GM18870 (cell line): ENCODE measurements around the gene WASF3.

ENCODE experiments used
- ATAC-seq: cut with Tn5 transposase; IDR thresholded peaks from one replicate; pipeline ENCODE4 v1.9.1; 2021; ENCODE audit warnings: moderate library complexity; ENCODE audit not compliant: unreplicated experiment

The WASF3 gene

GRCh38 chr13:26679411-26680122 is 122.1 kb downstream of the WASF3 start:
- ATAC-seq: no peak

- ATAC-seq: no peak
Measured at GRCh38 chr13:26680123-26680450, 122.6 kb downstream of the WASF3 start.

DNA sequence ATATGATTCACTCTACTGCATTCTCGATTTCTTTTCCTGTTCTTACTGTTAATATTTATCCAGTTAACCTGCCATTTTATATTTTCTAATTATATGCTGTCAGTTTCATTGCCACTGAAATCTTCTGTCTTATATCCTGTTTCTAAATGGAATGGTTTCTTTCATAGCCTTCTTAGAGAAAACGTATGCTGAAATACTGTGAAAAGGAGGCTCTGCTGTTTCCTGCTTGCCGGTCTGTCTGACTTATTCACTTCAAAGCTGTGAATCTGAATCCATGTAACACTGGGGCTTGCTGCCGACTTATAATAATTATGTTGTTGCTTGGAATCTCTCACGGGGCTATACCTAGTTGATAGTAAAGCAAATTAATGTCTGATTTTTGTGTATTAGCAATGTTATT is 123.1 kb downstream of the WASF3 start:
- ATAC-seq: no peak

- no peak for ATAC-seq
Measured at GRCh38 chr13:26681036-26681435, 123.6 kb downstream of the WASF3 start.

- no peak for ATAC-seq
Measured at GRCh38 chr13:26682606-26683005, 125.1 kb downstream of the WASF3 start.

DNA sequence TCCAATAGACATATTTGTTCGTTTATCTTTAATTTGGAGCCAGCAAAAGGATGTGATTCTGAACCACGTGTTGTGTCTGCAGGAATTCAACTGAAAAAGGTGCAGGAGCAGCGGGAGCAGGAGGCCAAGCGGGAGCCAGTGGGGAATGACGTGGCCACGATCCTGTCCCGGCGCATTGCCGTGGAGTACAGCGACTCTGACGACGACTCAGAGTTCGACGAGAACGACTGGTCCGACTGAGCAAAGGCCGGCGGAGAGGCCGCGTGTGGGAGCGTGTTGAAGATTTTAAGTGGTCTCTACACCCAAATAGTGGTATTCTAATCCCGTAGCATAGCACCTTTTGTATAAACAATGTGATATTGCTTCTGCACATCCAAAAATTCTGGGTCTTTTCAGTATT is 128.1 kb downstream of the WASF3 start:
- no peak for ATAC-seq

DNA sequence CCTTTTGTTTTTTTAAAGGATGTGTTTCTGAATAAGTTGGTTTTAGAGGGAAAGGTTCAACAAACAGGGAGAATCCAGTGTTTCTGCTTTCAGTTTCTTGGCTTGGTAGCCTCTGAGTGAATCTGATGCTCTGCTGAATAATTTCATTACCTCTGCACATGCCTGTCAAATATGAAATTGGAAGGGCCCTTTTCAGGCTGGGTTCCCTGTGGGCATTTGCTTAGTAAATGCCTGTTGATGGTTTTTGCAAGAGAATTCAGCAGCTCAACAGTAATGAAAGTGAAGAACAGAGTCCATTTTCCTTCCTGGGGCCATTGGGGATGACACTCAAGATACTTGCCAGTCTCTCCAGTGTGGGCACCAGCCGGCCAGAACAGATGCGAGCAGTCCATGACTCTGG is 128.8 kb downstream of the WASF3 start:
- ATAC-seq: no peak

DNA sequence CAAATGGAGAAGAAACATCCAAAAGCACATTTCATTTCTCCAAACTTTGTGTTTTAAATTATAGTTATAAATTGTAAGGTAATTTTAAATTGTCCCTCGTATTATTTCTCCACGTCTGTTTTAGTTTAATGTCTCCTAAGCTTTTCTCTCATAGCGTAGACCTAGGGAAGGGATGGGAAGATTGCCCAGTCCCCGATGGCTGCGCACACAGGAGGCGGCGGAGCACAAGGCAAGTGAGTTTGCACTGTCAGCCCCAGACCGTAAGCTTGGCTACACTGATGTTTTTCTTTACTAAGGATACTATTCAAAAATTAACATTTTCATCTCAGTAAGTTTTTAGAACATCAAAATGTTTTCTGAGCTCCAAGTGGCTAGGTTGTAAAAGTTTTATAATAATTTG is 130.8 kb downstream of the WASF3 start:
- ATAC-seq: no peak

GRCh38 chr13:26688980-26689379 is 131.5 kb downstream of the WASF3 start:
- ATAC-seq: no peak

DNA sequence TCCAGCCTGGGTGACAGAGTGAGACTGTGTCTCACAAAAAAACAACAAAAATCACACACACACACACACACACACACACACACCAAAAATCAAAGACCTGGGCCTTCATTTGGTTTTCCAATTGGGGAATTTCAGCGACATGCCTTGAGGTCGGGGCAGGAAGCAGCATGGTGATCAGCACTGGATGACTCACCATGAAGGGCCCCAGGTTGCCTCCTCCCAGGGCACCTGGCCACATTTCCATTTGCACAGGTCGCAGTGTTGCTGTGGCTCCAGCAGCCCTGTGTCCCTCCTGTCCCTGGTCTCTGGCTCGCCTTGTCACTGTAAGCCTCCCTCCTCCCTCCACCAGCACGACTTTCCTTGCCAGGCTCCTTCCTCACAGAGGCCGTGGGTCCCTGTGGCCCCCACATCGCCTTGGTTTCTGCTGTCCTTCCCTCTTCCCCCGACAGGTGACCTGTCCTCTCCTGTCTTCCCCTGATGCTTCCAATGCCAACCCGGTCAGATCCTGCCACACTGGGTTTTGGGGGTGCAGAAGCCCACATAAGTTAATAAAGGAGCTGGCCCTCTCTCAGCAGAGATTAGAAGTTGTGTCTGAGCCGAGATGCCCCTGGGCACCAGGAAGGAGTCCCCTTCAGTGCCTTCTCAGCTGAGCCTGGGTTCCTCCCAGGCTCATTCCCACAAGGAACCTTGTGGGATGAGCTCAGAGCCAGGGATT is 136.4 kb downstream of the WASF3 start:
- ATAC-seq: no peak

GRCh38 chr13:26694609-26695359 is 137.3 kb downstream of the WASF3 start:
- ATAC-seq: no peak

DNA sequence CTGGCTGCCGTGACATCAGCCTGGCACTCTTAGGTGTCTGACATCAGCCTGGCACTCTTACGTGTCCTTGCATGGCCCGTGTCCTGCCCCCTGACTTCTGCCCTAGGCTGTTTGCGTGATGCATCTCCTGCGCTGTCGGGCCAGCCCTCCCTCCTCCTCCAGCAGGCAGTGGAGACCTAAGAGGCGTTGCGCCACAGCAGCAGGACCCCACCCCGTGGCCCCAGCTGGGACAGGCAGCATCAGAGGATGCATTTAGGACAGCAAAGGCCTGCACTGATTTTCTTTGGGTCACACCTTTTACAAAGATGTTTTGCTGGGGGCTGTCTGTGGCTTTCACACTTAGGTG is 137.8 kb downstream of the WASF3 start:
- no peak for ATAC-seq

- no peak for ATAC-seq
Measured at GRCh38 chr13:26695891-26696311, 138.4 kb downstream of the WASF3 start.

GRCh38 chr13:26697069-26697955 is 139.8 kb downstream of the WASF3 start:
- no peak for ATAC-seq

- ATAC-seq: no peak
Measured at GRCh38 chr13:26698392-26699196, 141.1 kb downstream of the WASF3 start.

- ATAC-seq: no peak
Measured at GRCh38 chr13:26699197-26699490, 141.7 kb downstream of the WASF3 start.

GRCh38 chr13:26705536-26705935 is 148.1 kb downstream of the WASF3 start:
- no peak for ATAC-seq

GRCh38 chr13:26706381-26706780 is 148.9 kb downstream of the WASF3 start:
- ATAC-seq: no peak

- no peak for ATAC-seq
Measured at GRCh38 chr13:26707122-26708006, 149.9 kb downstream of the WASF3 start.

DNA sequence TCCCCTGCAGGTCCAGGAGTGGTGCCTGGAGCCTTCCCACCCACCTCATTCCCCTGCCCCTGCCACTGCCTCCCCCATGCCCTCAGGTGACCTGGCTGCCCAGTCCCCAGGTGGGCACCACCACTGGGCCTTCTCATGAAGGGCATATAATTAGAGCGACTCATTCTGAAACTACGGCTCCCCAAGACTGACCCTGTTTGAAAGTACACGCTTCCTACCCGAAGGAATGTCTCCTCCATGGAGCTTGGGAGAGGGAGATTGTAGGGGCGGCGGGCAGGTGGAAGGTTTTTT is 150.5 kb downstream of the WASF3 start:
- no peak for ATAC-seq
